ENCODE results near the gene F2RL3. TPM values are rescaled to one million over a fixed set of nuclear protein-coding genes. Genes with fewer than 3 reads are reported as not detected.

F2RL3 gene
- total and polyA plus RNA-seq, 9 of the 15 experiments (the other 6 are each of a cell fraction or from before 2014, with no cell fraction given): 1.4 to 27.6 (median 11.9) TPM

- peak; percentile 26; the same call in 1 of the 2 replicates for TF ChIP-seq PATZ1 (CRISPR knock-in tag; IDR thresholded peaks at IDR 0.05; ENCODE audit: borderline replicate concordance)
- TF ChIP-seq FOXK1 (CRISPR knock-in tag; IDR thresholded peaks at IDR 0.05; ENCODE audit: borderline replicate concordance): peak; percentile 92; the same call in 1 of the 2 replicates
- no peak for TF ChIP-seq TCFL5 (CRISPR knock-in tag; conservative IDR thresholded peaks at IDR 0.05)
- TF ChIP-seq DMBX1 (CRISPR knock-in tag; IDR thresholded peaks at IDR 0.05; ENCODE audit: borderline replicate concordance): peak; percentile 78
- peak; percentile 91 for TF ChIP-seq RBFOX2 (IDR thresholded peaks at IDR 0.05; ENCODE audit: low read depth, low read length)
- TF ChIP-seq ZNF212 (CRISPR knock-in tag; IDR thresholded peaks at IDR 0.05): no peak
- TF ChIP-seq DACH1 (IDR thresholded peaks at IDR 0.05; ENCODE audit: partially characterized antibody): no peak
- TF ChIP-seq UBTF (IDR thresholded peaks at IDR 0.05; ENCODE audit: borderline replicate concordance in 1 of 2, low read depth in 2 of 2, low read length in 2 of 2): peak; percentile 72 to 74; a peak in 2 of 4 replicates
- no peak for TF ChIP-seq ZNF436 (CRISPR knock-in tag; IDR thresholded peaks at IDR 0.05)
- no peak for TF ChIP-seq ARHGAP35 (IDR thresholded peaks at IDR 0.05; ENCODE audit: partially characterized antibody)
- TF ChIP-seq POLR3G (IDR thresholded peaks at IDR 0.05; ENCODE audit: extremely low read depth, insufficient read length, insufficient replicate concordance): no peak
- 0 out of 2 replicates have a peak, but pooled peaks have one; percentile 1 for TF ChIP-seq CHD2 (IDR thresholded peaks at IDR 0.05; ENCODE audit: low read depth, low read length)
- no peak for TF ChIP-seq POU5F1 (IDR thresholded peaks at IDR 0.05; ENCODE audit: borderline replicate concordance, low read depth, low read length, partially characterized antibody)
- TF ChIP-seq AFF4 (CRISPR knock-in tag; IDR thresholded peaks at IDR 0.05): peak; percentile 93
- TF ChIP-seq ZNF655 (CRISPR knock-in tag; IDR thresholded peaks at IDR 0.05): no peak
- peak; percentile 64; the same call in 1 of the 2 replicates for TF ChIP-seq RBM14 (IDR thresholded peaks at IDR 0.05; ENCODE audit: borderline replicate concordance, insufficient read depth, low read depth, low read length)
- TF ChIP-seq ZNF217 (CRISPR knock-in tag; IDR thresholded peaks at IDR 0.05): no peak
- TF ChIP-seq JUNB (CRISPR knock-in tag; conservative IDR thresholded peaks at IDR 0.05): 0 out of 2 replicates have a peak, but pooled peaks have one; percentile 29
These were observed 1.2 kb downstream of the F2RL3 start (continued) for GRCh38 chr19:16889883-16890460.
